Kidney epithelial cell (primary cell): ENCODE measurements around the gene TEX19. TPM values are rescaled to one million over a fixed set of nuclear protein-coding genes. Genes with fewer than 3 reads are reported as not detected.

Source experiments
- DNase-seq: peaks from one replicate; pipeline ENCODE4 v3.0.0-alpha.2; 2010; ENCODE audit warnings: low read depth
- H3K27me3 ChIP-seq: 2 replicates; pipeline ENCODE4 v1.6.0; 2011; ENCODE audit warnings: low read length; ENCODE audit not compliant: control insufficient read depth, insufficient read depth
- H3K36me3 ChIP-seq: 2 replicates; pipeline ENCODE4 v1.5.1; 2011; ENCODE audit warnings: low read length; ENCODE audit not compliant: control insufficient read depth, insufficient read depth
- H3K4me3 ChIP-seq: 2 replicates; pipeline ENCODE4 v1.5.1; 2011; ENCODE audit warnings: low read depth, mild to moderate bottlenecking, control low read depth, low read length
- CTCF ChIP-seq: IDR thresholded peaks from 2 replicates; pipeline ENCODE4 v1.5.1; 2011; ENCODE audit warnings: mild to moderate bottlenecking, moderate library complexity, low read length, control low read depth, inconsistent platforms; ENCODE audit not compliant: insufficient read depth, poor library complexity, severe bottlenecking
- total RNA-seq: library from RNA; depleted of rRNA; stranded (reverse); fragments of >200 nt; gene quantifications from 2 replicates; pipeline ENCODE4 v1.2.3, GENCODE V29; 2015

TEX19 gene
- total RNA-seq, 1 donor from 2014 or later: not detected

DNA sequence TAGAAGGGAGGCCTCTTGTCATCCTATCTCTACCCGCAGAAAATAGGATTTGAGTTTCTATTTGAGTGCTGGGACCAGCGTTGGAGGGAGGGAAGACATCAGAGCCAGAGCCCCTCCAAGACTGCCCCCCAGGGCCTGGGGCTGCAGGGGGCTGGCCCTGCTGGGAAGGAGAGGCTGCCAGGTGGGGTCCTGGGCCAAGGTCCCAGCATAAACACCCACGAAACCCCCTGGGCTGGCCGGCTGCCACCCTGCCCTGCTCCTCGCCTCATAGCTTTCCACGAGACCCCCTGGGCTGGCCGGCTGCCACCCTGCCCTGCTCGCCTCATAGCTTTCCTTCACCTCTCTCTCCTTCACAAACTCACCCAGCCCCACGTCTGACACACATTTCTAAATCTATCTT is 10.6 kb upstream of the TEX19 start:
- DNase-seq: no peak
- H3K27me3 ChIP-seq: peaks cover 19% of the 10 kb centered on the region
- no peaks in the 10 kb centered on the region for H3K36me3 ChIP-seq
- H3K4me3 ChIP-seq: no peak overlapping the region
- TF ChIP-seq CTCF: no peak

DNA sequence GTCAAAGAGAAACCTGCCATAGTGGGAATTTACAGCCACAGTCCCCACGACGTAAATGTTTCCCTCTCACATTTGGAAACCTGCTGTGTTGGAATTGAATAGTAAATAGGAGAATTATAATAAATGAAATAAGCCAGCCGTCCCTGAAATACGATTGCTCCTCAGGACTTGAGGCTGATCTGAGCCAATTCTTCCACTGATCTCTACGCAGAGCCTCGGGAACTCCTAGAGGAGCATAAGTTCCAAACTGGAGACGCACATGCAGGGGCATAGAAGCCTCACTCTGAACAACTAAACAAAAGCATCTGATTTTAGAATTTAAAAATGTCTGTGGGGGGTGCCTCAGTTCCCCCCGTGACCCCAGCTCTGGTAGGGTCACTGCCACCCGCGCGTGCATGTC is 10.2 kb upstream of the TEX19 start:
- no peaks in the 10 kb centered on the region for H3K36me3 ChIP-seq
- no peak overlapping the region for H3K4me3 ChIP-seq
- no peak for DNase-seq
- TF ChIP-seq CTCF: no peak
- peaks cover 19% of the 10 kb centered on the region for H3K27me3 ChIP-seq

GRCh38 chr17:82349287-82349701 is 9.8 kb upstream of the TEX19 start:
- peaks cover 19% of the 10 kb centered on the region for H3K27me3 ChIP-seq
- H3K36me3 ChIP-seq: no peaks in the 10 kb centered on the region
- DNase-seq: no peak
- no peak for TF ChIP-seq CTCF
- no peak overlapping the region for H3K4me3 ChIP-seq

GRCh38 chr17:82350182-82351030 is 8.6 kb upstream of the TEX19 start:
- Histone ChIP-seq H3K27me3 (peaks cover 19% of the 10 kb centered on the region), H3K4me3 (no peak overlapping the region), H3K36me3 (no peaks in the 10 kb centered on the region)
- TF ChIP-seq CTCF: no peak
- DNase-seq: no peak

GRCh38 chr17:82351254-82351712 is 7.8 kb upstream of the TEX19 start:
- DNase-seq: no peak
- no peaks in the 10 kb centered on the region for H3K36me3 ChIP-seq
- H3K27me3 ChIP-seq: peaks cover 19% of the 10 kb centered on the region
- no peak for TF ChIP-seq CTCF
- H3K4me3 ChIP-seq: no peak overlapping the region
